Endothelial cell of umbilical vein (primary cell): Measurements from ENCODE around the gene NDRG2. TPM values are rescaled to one million over a fixed set of nuclear protein-coding genes. Genes with fewer than 3 reads are reported as not detected.

ENCODE experiments used
- BruUV-seq: library from RNA; stranded (reverse); fragments of 400-500 nt; replicated peaks from 2 replicates; lab custom pipeline; 2021; lab: Mats Ljungman, UMichigan
- CTCF ChIA-PET: fragments of 300-600, 350-600 bp; sonication (Branson Sonifier 250); formaldehyde crosslinking; loops from one replicate; lab custom pipeline; 2021; ENCODE audit warnings: antibody characterized with exemption, inconsistent platforms; lab: Charles Lee
- POLR2A ChIA-PET: fragments of 300-600, 350-600 bp; sonication (Branson Sonifier 250); formaldehyde crosslinking; loops from one replicate; lab custom pipeline; 2021; ENCODE audit warnings: antibody characterized with exemption, inconsistent platforms; lab: Charles Lee
- DNase-seq: peaks from one replicate; pipeline ENCODE4 v3.0.0-alpha.2; 2011; ENCODE audit warnings: low read depth, low spot score
- FAIRE-seq: peaks from 2 replicates; lab custom pipeline; 2011; peaks lifted over from hg19 to GRCh38; lab: Jason Lieb, UNC
- H2AFZ ChIP-seq: 2 replicates; pipeline ENCODE4 v1.6.0; 2012; ENCODE audit warnings: low read depth, low read length, control low read depth, inconsistent platforms
- H3K27ac ChIP-seq: 2 replicates; pipeline ENCODE4 v1.5.1; 2011; ENCODE audit warnings: low read depth, mild to moderate bottlenecking, control low read depth, low read length, moderate library complexity; ENCODE audit not compliant: insufficient read depth
- H3K27me3 ChIP-seq, 2 experiments: 2 replicates each; pipeline versions ENCODE4 v1.6.0 to v1.6.1; 2011; ENCODE audit warnings: low read length in 2 of 2, mixed read lengths in 1 of 2; ENCODE audit not compliant: control insufficient read depth in 2 of 2, insufficient read depth in 2 of 2
- H3K36me3 ChIP-seq, 2 experiments: 2 replicates in 1 of 2; 3 replicates in 1 of 2; pipeline ENCODE4 v1.5.1; 2011; ENCODE audit warnings: low read length in 2 of 2, mild to moderate bottlenecking in 1 of 2, moderate library complexity in 1 of 2; ENCODE audit not compliant: control insufficient read depth in 2 of 2, insufficient read depth in 2 of 2; ENCODE audit errors: extremely low read depth in 1 of 2
- H3K4me1 ChIP-seq: 3 replicates; pipeline ENCODE4 v1.5.1; 2011; ENCODE audit warnings: mild to moderate bottlenecking, low read length; ENCODE audit not compliant: control insufficient read depth, insufficient read depth; ENCODE audit errors: extremely low read depth
- H3K4me2 ChIP-seq: 2 replicates; pipeline ENCODE4 v1.6.1; 2011; ENCODE audit warnings: low read length, control low read depth, mixed read lengths; ENCODE audit not compliant: insufficient read depth
- H3K4me3 ChIP-seq, 3 experiments: fragments of 200-600 bp in 1 of 3; sonication (generic), shearing (Covaris generic) in 1 of 3; replicated peaks in 1 of 3; 2 replicates each; pipeline ENCODE4 v1.5.1; 2011 to 2016; ENCODE audit warnings: control low read depth in 3 of 3, low read length in 3 of 3, mild to moderate bottlenecking in 2 of 3, inconsistent platforms in 1 of 3, low read depth in 1 of 3, moderate library complexity in 1 of 3; ENCODE audit not compliant: insufficient read depth in 1 of 3
- H3K79me2 ChIP-seq: 2 replicates; pipeline ENCODE4 v1.6.0; 2012; ENCODE audit warnings: low read length, inconsistent platforms; ENCODE audit not compliant: control insufficient read depth, insufficient read depth
- H3K9ac ChIP-seq: replicated peaks from 2 replicates; pipeline ENCODE3; 2011; ENCODE audit warnings: low read length, control low read depth; ENCODE audit not compliant: insufficient read depth; ENCODE audit errors: extremely low read depth
- H3K9me1 ChIP-seq: replicated peaks from 3 replicates; pipeline ENCODE4 v1.6.0; 2011; ENCODE audit warnings: mild to moderate bottlenecking, low read length; ENCODE audit not compliant: control insufficient read depth, insufficient read depth; ENCODE audit errors: extremely low read depth
- H3K9me3 ChIP-seq: replicated peaks from 2 replicates; pipeline ENCODE4 v1.5.1; 2012; ENCODE audit warnings: low read length, inconsistent platforms; ENCODE audit not compliant: control insufficient read depth, insufficient read depth
- H4K20me1 ChIP-seq: replicated peaks from 2 replicates; pipeline ENCODE3; 2011; ENCODE audit warnings: mild to moderate bottlenecking, low read length; ENCODE audit not compliant: control insufficient read depth, insufficient read depth; ENCODE audit errors: extremely low read depth
- EZH2 ChIP-seq: IDR thresholded peaks from 2 replicates; pipeline ENCODE4 v1.6.1; 2012; ENCODE audit warnings: borderline replicate concordance, low read depth, mild to moderate bottlenecking, moderate library complexity, low read length, inconsistent platforms; ENCODE audit not compliant: severe bottlenecking
- FOS ChIP-seq: IDR thresholded peaks from 2 replicates; pipeline ENCODE4 v1.6.1; 2011; ENCODE audit warnings: mild to moderate bottlenecking, low read length, moderate library complexity, borderline replicate concordance; ENCODE audit not compliant: insufficient read depth
- GATA2 ChIP-seq: IDR thresholded peaks from 2 replicates; pipeline ENCODE4 v1.7.0; 2011; ENCODE audit warnings: low read depth, mild to moderate bottlenecking, moderate library complexity, mixed read lengths, low read length; ENCODE audit not compliant: insufficient read length, insufficient read depth
- JUN ChIP-seq: IDR thresholded peaks from 2 replicates; pipeline ENCODE4 v1.6.1; 2011; ENCODE audit warnings: borderline replicate concordance, low read depth; ENCODE audit not compliant: insufficient read length, insufficient read depth
- MYC ChIP-seq: IDR thresholded peaks from one replicate; pipeline ENCODE4 v1.6.1; 2011; ENCODE audit warnings: mild to moderate bottlenecking, low read depth, low read length
- POLR2A ChIP-seq: IDR thresholded peaks from 2 replicates; pipeline ENCODE4 v1.6.1; 2012; ENCODE audit warnings: low read depth, mild to moderate bottlenecking, control low read depth, low read length
- POLR2AphosphoS5 ChIP-seq: IDR thresholded peaks from 2 replicates; pipeline ENCODE4 v1.6.1; 2012; ENCODE audit warnings: low read depth, mild to moderate bottlenecking, control low read depth, low read length, moderate library complexity; ENCODE audit not compliant: insufficient read depth
- dilution Hi-C: fragments of 300-500 bp; cut with MboI; formaldehyde crosslinking; loops from one replicate; pipeline ENCODE4 v1.15.0; 2019; ENCODE audit warnings: low sequenced_read_pairs; ENCODE audit not compliant: extremely low pct_ligation_motif_present
- intact Hi-C: fragments of 100-400 bp; cut with micrococcal nuclease; formaldehyde crosslinking; loops from one replicate; pipeline ENCODE4 v1.10.0; 2022
- polyA plus RNA-seq, 4 experiments: library from polyadenylated mRNA; depleted of rRNA in 3 of 4; stranded (reverse) in 3 of 4; unstranded in 1 of 4; fragments of >200 nt; gene quantifications; 2 replicates each; pipeline versions ENCODE4 v1.2.1 to v1.2.3, GENCODE V29; 2011 to 2012; ENCODE audit warnings: missing spikeins in 1 of 4
- total RNA-seq: library from RNA; stranded (reverse); gene quantifications from 2 replicates; pipeline ENCODE4 v1.2.3, GENCODE V29; 2021
- TF ChIP-seq, protein P1 (sequence below): IDR thresholded peaks from 2 replicates; pipeline ENCODE4 v1.6.1; 2011; ENCODE audit not compliant: insufficient read depth, insufficient read length
- TF ChIP-seq, protein P2 (sequence below), 2 donors: IDR thresholded peaks; 1 replicate in 1 of 2; 2 replicates in 1 of 2; pipeline ENCODE4 v1.5.1; 2011; ENCODE audit warnings: low read length in 2 of 2, mild to moderate bottlenecking in 2 of 2, moderate library complexity in 2 of 2, control low read depth in 1 of 2, inconsistent platforms in 1 of 2, low read depth in 1 of 2; ENCODE audit not compliant: insufficient read depth in 1 of 2; ENCODE audit errors: extremely low read depth in 1 of 2

NDRG2 gene
- total and polyA plus RNA-seq, 2 donors (not counting 3 experiments of a cell fraction or from before 2014, with no cell fraction given) = 0.54 TPM; not detected in 1

DNA sequence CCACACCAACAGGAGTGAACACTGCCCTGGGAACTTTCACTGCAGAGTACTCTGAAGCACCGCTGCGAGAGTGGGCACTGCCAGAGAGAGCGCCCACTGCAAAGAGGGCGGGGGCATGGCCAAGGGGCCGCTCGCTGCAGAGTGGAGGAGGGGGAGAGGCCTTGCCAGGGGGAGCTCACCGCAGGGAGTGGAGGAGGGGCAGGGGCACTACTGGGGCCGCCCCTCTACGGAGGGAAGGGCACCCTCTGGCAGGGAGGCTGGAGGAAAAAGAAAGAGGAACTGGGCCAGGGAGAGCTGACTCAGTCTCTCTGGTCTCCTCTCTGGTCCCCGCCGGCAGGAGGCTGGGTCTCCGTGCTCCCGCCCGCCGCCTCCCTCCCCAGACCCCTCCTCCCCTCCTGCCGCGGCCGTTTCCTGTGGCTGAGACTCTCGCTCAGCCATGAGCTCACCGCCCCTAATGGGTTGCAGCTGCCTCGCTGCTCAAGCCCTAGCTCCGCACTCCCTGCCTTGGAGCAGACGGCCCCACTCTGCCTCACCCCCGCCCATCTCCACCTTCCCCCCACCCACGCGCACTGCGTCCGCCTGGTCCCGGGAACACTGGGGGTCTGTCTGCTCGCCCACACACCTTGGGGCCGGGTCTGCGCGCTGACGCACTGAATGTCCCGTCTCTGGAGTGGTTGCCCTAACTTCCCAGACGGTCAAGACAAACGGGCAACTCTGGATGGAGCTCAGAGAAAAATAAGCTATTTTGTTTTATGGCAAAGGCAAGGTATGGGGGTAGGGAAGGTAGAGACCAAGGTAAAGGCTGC, 46.6 kb upstream of the NDRG2 start:
- peaks cover 10% of the 10 kb centered on the region for H3K4me1 ChIP-seq
- no peaks in the 10 kb centered on the region for H3K9me3 ChIP-seq
- BruUV-seq = no TSS peak
- no peaks in the 10 kb centered on the region for H3K79me2 ChIP-seq
- H3K4me2 ChIP-seq = peak overlapping the region; percentile 58
- FAIRE-seq = no peak
- peak; percentile 84 for DNase-seq
- peaks cover 16 to 38% of the 10 kb centered on the region in 2 experiments for H3K27me3 ChIP-seq
- H3K9ac ChIP-seq = peak overlapping the region; percentile 38
- H2AFZ ChIP-seq = peak overlapping the region; percentile 39
- ChIA-PET POLR2A (interaction anchor here (0.6 to 1.9 kb wide), 2 partner anchors 14 to 33 kb away, joined by 4 read pairs; partner anchors contain the start of gene RNASE8), CTCF (interaction anchor here (0.6 to 3.4 kb wide), 19 partner anchors 8 to 121 kb away, joined by 3 to 49 read pairs (median 6); partner anchors contain the start of gene TMEM253)
- peak overlapping the region in 2 of 3 experiments; percentile 54 to 55 for H3K4me3 ChIP-seq
- dilution Hi-C loops = no loop called here
- no peaks in the 10 kb centered on the region for H3K9me1 ChIP-seq
- no peak overlapping the region for H3K27ac ChIP-seq
- peaks cover 0 to 2% of the 10 kb centered on the region in 2 experiments for H3K36me3 ChIP-seq
- intact Hi-C loops = loop anchor here (1.0 kb wide), 1 partner anchor 16 kb away; no protein-coding TSS in a partner anchor
- TF ChIP-seq POLR2AphosphoS5 (peak; percentile 35), GATA2 (no peak)
- no peaks in the 10 kb centered on the region for H4K20me1 ChIP-seq

DNA sequence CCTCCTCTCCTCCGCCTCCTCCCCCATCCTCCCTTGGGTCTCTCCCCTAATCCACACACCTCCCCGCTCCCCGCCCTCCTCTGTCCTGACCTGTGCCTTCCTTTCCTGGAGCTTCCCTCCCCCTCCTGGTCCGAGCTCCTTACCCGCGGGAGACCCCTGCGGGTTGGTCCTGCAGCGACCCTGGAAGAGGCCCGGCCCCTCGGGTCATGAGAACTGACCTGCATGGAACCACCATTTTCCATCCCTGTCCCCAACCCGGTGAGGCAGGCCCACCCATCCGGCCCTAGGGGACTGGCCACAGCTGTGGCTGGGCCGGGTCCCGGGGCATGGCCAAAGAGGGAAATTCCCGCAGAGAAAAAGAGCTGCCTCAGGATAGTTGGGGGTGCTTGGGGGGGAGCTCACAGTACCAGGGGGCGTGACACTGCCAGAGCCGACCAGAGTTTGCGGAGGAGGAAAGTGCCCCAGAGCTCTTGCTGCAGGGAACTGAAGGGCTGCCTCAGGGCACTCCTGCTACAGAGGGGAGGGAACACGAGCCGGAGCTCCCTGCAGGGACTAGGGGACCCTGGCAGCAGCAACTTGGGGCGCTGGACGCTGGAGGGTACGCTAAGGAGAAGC, 45.9 kb upstream of the NDRG2 start:
- POLR2A ChIA-PET = interaction anchor here (1.9 kb wide), 1 partner anchor 34 kb away, joined by 4 read pairs; no protein-coding TSS in a partner anchor
- BruUV-seq = no TSS peak
- Histone ChIP-seq H3K9me1 (no peaks in the 10 kb centered on the region), H3K36me3 (peaks cover 0 to 2% of the 10 kb centered on the region in 2 experiments), H3K4me1 (peaks cover 10% of the 10 kb centered on the region), H3K4me3 (peak overlapping the region in 2 of 3 experiments; percentile 54 to 55), H3K79me2 (no peaks in the 10 kb centered on the region), H4K20me1 (no peaks in the 10 kb centered on the region), H2AFZ (peak overlapping the region; percentile 0), H3K4me2 (peak overlapping the region; percentile 58), H3K9ac (peak overlapping the region; percentile 32), H3K9me3 (no peaks in the 10 kb centered on the region), H3K27me3 (peaks cover 16 to 38% of the 10 kb centered on the region in 2 experiments), H3K27ac (no peak overlapping the region)
- dilution Hi-C loops (no loop called here), intact Hi-C loops (loop anchor here (1.0 kb wide), 1 partner anchor 17 kb away; no protein-coding TSS in a partner anchor)
- FAIRE-seq = no peak
- CTCF ChIA-PET = interaction anchor here (0.9 to 3.4 kb wide), 19 partner anchors 9 to 122 kb away, joined by 3 to 49 read pairs (median 6); partner anchors contain the start of gene TMEM253
- peak; percentile 7 for DNase-seq
- TF ChIP-seq POLR2A (no peak), FOS (no peak), MYC (no peak), JUN (no peak), GATA2 (no peak), POLR2AphosphoS5 (no peak), EZH2 (no peak)
- TF ChIP-seq, protein P1, sequence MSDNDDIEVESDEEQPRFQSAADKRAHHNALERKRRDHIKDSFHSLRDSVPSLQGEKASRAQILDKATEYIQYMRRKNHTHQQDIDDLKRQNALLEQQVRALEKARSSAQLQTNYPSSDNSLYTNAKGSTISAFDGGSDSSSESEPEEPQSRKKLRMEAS = no peak
- TF ChIP-seq, protein P2, sequence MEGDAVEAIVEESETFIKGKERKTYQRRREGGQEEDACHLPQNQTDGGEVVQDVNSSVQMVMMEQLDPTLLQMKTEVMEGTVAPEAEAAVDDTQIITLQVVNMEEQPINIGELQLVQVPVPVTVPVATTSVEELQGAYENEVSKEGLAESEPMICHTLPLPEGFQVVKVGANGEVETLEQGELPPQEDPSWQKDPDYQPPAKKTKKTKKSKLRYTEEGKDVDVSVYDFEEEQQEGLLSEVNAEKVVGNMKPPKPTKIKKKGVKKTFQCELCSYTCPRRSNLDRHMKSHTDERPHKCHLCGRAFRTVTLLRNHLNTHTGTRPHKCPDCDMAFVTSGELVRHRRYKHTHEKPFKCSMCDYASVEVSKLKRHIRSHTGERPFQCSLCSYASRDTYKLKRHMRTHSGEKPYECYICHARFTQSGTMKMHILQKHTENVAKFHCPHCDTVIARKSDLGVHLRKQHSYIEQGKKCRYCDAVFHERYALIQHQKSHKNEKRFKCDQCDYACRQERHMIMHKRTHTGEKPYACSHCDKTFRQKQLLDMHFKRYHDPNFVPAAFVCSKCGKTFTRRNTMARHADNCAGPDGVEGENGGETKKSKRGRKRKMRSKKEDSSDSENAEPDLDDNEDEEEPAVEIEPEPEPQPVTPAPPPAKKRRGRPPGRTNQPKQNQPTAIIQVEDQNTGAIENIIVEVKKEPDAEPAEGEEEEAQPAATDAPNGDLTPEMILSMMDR (IDR thresholded peaks at IDR 0.05; ENCODE audit: extremely low read depth in 1 of 2, insufficient read depth in 1 of 2, low read depth in 1 of 2, low read length in 2 of 2) = no peak
